Activated naive CD4-positive, alpha-beta T cell treated with anti-CD3 and anti-CD28 coated beads, Interleukin-2, amount 50 U/mL, for 24 hours (primary cell): Measurements from ENCODE around the gene HSPG2.
"Not testable (repeated sequence)": the region's sequence is repeated elsewhere in the genome, so short reads cannot be mapped to it uniquely, and the experiment has no call there.

Source experiments
- H3K27ac Mint-ChIP-seq: one replicate; pipeline ENCODE4 v1.8.0; 2021; ENCODE audit warnings: mild to moderate bottlenecking, mixed read lengths
- H3K27me3 Mint-ChIP-seq: one replicate; pipeline ENCODE4 v1.8.0; 2021; ENCODE audit warnings: mixed read lengths
- H3K36me3 Mint-ChIP-seq: one replicate; pipeline ENCODE4 v1.8.0; 2021; ENCODE audit warnings: mixed read lengths
- H3K4me1 Mint-ChIP-seq: one replicate; pipeline ENCODE4 v1.8.0; 2021; ENCODE audit warnings: mixed read lengths
- H3K4me3 Mint-ChIP-seq: one replicate; pipeline ENCODE4 v1.8.0; 2021; ENCODE audit warnings: mild to moderate bottlenecking, mixed read lengths
- H3K9me3 Mint-ChIP-seq: one replicate; pipeline ENCODE4 v1.8.0; 2021; ENCODE audit warnings: mixed read lengths

HSPG2 gene

DNA sequence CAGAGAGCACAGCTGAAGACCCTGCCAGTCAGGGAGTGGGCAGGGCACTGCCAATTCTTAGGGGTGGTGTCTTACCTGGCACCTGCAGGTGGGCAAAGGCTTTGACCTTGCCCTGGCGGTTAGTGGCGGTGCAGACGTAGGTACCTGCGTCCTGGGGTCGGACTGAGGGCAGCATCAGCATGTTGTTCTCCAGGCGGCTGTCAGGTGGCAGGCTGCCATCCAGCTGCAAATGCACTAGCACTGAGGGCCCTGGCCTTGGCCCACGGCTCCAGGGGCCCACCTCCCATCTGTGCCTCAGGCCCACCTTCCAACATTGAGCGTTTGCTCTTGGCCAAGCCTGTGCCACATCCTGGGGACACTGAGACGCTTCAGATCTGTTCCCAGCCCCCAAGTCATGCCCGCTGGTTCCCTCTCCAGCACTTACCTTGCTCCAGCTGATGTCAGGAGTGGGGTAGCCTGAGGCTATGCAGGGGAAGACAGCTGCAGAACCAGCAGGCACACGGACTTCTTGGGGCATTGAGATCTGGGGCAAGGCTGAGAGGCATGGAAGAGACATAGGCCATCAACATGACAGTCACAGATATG is 103.6 kb downstream of the HSPG2 start:
- no peak overlapping the region for H3K27ac Mint-ChIP-seq
- H3K4me1 Mint-ChIP-seq, result no peaks in the 10 kb centered on the region
- no peak overlapping the region for H3K4me3 Mint-ChIP-seq
- peaks cover 17% of the 10 kb centered on the region for H3K36me3 Mint-ChIP-seq
- H3K9me3 Mint-ChIP-seq, result no peaks in the 10 kb centered on the region
- H3K27me3 Mint-ChIP-seq, result no peaks in the 10 kb centered on the region

DNA sequence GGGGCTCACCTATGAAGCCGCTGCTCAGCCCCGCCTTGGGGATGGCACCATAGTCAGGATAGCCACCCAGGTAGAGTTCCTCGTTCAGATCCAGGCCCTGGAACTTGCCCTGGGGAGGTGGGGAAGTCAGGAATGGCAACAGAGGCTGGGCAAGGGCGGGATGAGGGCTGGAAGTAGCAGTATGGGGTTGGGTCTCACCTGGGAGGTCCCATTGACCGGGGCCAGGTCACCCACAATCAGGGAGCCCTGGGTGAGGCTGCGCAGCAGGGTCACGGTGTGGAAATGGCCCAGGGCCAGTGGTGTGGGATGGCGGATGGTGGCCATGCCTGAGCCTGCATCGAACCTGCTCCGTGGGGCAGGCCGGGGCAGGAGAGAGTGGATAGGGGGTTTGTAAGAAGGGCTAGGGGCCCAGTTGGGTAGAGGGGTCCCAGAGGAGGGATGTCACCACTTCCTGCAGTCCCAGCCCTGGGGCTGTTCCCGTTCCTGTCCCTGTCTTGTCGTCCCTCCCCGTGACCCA is 105.6 kb downstream of the HSPG2 start:
- H3K9me3 Mint-ChIP-seq, result no peaks in the 10 kb centered on the region
- H3K27me3 Mint-ChIP-seq, result no peaks in the 10 kb centered on the region
- no peak overlapping the region for H3K27ac Mint-ChIP-seq
- H3K4me1 Mint-ChIP-seq, result no peaks in the 10 kb centered on the region
- no peak overlapping the region for H3K4me3 Mint-ChIP-seq
- H3K36me3 Mint-ChIP-seq, result peaks cover 17% of the 10 kb centered on the region

DNA sequence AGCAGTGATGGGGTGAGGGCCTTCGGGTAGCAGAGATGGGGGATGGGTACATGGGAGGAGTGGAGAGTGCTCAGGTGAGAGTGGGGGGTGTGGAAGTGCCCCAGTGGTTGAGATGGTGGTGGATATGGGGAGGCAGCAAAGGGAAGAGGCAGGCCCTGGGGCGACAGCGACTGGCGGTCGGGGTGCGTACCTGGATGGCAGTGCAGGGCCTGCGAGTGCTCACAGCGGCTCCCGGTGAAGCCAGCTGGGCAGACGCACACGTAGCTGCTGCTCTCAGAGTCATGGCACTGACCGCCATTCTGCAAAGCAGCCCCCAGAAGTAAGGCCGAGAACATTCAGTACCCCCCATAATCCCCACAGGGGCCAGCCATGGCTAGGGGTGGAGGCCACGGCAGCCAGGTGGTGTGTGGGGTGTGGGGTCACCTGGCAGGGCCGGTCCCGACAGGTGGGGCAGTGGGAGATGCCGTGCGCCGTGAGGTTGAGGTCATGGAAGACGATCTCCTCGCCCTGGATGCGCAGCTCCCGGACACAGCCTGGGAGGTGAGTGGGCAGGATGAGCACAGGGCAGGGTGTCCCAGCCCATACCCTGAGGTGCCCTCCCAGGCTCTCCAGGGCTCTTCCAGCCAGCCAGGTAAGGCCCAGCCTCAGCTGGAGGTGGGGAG is 106.2 kb downstream of the HSPG2 start:
- peaks cover 17% of the 10 kb centered on the region for H3K36me3 Mint-ChIP-seq
- no peak overlapping the region for H3K27ac Mint-ChIP-seq
- no peak overlapping the region for H3K4me3 Mint-ChIP-seq
- H3K9me3 Mint-ChIP-seq, result no peaks in the 10 kb centered on the region
- H3K27me3 Mint-ChIP-seq, result no peaks in the 10 kb centered on the region
- no peaks in the 10 kb centered on the region for H3K4me1 Mint-ChIP-seq

DNA sequence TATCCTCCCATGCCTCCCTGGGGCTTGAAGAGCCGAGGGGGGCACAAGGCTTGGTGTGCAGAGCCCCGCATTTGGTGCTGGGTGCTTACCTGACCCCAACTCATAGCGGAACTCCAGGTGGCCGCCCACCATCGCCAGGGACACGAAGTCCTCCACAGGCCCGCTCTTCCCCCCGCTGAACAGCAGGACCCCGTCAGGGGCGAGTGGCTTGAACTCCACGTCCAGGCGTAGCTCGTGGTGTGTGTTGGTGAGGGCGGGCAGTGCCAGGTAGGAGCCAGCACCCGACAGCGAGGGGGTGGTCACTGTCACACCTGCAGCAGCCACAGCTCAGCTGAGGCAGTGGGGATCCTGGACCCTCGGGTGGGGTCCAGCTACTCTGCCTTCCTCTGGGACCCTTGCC is 107.8 kb downstream of the HSPG2 start:
- Mint-ChIP-seq H3K4me3 (no peak overlapping the region), H3K4me1 (no peaks in the 10 kb centered on the region), H3K27ac (no peak overlapping the region), H3K27me3 (no peaks in the 10 kb centered on the region), H3K36me3 (peaks cover 10% of the 10 kb centered on the region), H3K9me3 (no peaks in the 10 kb centered on the region)

DNA sequence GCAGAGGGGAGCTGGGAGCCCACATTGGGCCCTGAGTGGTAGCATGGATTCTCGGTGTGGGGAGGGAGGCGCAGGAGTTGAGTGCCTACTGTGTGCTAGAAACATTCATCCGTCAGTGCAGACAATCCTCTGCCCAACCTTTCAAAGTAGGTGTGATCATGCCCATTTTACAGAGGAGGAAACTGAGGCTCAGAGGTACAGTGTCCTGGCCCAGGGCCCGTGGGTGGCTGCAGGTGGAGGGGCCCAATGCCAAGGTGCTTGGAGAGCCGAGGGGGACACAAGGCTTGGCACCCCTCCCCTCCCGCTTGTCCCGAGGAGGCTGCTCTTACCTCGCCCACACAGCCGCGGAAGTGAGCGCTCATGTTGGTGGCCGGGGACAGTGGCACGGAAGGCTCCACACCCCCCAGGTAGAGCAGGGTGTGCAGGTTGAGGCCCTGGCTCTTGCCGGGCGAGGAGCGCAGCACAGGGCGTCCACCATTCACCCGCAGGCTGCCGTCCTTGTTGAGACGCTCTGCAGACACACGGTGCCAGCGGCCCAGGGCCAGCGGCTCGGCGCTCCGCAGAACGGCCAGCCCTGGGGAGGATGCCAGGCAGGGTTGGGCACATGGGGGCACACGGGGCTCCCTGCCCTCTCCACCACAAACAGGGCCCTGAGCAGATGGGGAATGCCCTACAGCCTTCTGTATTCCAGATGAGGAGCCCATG is 108.5 kb downstream of the HSPG2 start:
- Mint-ChIP-seq H3K4me3 (no peak overlapping the region), H3K27ac (no peak overlapping the region), H3K36me3 (peaks cover 6% of the 10 kb centered on the region), H3K4me1 (no peaks in the 10 kb centered on the region), H3K27me3 (no peaks in the 10 kb centered on the region), H3K9me3 (no peaks in the 10 kb centered on the region)

DNA sequence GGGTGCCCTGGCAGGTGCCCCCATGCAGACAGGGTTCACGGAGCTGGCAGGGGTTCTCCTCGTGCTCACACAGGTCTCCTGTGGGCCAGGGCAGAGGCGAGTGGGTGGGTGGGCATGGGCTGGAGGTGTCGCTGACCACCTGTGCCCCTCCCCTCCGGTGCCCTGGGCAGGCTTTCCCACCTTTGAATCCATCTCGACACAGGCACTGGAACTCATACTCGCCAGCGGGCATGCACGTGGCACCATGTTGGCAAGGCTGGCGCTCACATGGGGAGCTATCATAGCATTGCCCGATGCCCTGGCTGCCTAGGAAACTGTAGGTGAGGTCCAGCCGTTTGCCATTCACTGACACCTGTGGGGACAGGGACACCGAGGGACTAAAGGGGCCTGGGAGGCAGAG is 109.0 kb downstream of the HSPG2 start:
- Mint-ChIP-seq H3K36me3 (peaks cover 6% of the 10 kb centered on the region), H3K9me3 (no peaks in the 10 kb centered on the region), H3K4me1 (no peaks in the 10 kb centered on the region), H3K4me3 (no peak overlapping the region), H3K27ac (no peak overlapping the region), H3K27me3 (no peaks in the 10 kb centered on the region)

DNA sequence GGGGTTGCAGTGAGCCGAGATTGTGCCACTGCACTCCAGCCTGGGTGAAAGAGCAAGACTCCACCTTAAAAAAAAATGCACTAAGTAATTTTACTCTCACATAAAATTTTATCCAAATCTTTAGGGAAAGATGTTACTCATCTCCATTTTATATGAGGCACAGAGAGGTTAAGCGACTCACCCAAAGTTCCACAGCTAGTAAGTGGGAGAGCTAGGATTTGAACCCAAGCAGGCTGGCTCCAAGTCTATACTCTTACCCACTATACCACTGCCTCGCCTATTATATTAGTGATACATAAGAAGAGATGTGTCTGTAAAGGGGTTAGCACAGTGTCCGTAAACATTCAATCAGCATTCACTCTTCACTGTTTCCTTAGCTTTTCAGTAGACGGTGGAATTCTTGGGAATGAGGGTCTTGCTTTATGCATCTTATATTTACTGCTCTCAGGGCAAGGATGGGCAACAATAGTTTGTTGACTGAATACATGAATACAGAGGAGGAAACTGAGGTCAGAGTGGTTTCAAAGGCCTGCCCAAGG is 109.9 kb downstream of the HSPG2 start:
- H3K27ac Mint-ChIP-seq, result no peak overlapping the region
- H3K4me3 Mint-ChIP-seq, result no peak overlapping the region
- no peaks in the 10 kb centered on the region for H3K4me1 Mint-ChIP-seq
- H3K9me3 Mint-ChIP-seq, result no peaks in the 10 kb centered on the region
- H3K27me3 Mint-ChIP-seq, result no peaks in the 10 kb centered on the region
- H3K36me3 Mint-ChIP-seq, result peaks cover 3% of the 10 kb centered on the region

DNA sequence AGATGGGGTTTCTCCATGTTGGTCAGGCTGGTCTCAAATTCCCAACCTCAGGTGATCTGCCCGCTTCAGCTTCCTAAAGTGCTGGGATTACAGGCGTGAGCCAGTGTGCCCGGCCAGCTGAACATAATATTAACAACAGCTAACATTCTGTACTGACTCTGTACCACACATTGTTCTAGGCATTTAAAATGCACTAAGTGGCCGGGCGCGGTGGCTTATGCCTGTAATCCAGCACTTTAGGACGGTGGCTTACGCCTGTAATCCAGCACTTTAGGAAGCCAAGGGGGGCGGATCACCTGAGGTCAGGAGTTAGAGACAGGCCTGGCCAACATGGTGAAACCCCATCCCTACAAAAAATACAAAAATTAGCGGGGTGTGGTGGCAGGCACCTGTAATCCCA is 110.4 kb downstream of the HSPG2 start:
- not testable (repeated sequence) for H3K9me3 Mint-ChIP-seq, H3K36me3 Mint-ChIP-seq, H3K4me1 Mint-ChIP-seq, H3K27ac Mint-ChIP-seq, H3K27me3 Mint-ChIP-seq, H3K4me3 Mint-ChIP-seq

DNA sequence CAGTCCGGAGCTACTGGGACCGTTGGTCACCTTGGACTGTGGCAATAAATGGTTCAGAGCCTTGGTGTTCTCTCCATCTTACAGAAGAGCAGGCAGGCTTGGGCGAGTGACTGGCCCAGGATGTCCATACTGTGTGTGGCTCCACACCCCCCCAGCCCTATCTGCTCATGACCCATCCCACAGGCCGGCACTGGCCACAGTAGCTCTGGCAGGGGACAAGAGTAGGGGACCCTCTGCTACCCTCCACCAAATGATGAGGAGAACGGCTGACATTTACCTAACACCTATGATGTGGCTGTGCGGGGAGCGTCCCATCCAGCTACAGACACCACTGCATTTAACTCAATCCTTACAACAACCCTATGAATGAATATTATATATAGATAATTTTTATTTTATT is 111.7 kb downstream of the HSPG2 start:
- H3K27ac Mint-ChIP-seq, result no peak overlapping the region
- H3K4me3 Mint-ChIP-seq, result no peak overlapping the region
- no peaks in the 10 kb centered on the region for H3K9me3 Mint-ChIP-seq
- no peaks in the 10 kb centered on the region for H3K27me3 Mint-ChIP-seq
- H3K36me3 Mint-ChIP-seq, result no peaks in the 10 kb centered on the region
- H3K4me1 Mint-ChIP-seq, result no peaks in the 10 kb centered on the region

DNA sequence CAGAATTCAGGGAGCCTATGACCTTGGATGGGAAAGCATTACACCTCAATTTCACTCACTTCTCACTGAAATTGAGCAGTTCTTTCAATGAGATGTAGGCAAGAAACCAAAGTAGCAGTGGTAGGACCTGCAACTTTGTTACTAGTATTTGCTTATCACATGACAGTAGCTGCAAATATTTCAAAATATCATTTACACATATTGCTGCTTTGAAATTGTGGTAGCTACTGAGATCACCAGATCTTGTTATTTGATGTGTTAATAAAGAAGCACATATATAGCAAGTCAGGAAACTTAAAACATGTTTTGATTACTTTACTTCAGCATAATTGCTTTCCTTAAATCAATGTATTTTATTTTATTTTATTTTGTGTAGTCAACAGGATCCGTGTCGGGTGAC is 112.2 kb downstream of the HSPG2 start:
- Mint-ChIP-seq H3K36me3 (no peaks in the 10 kb centered on the region), H3K9me3 (no peaks in the 10 kb centered on the region), H3K4me1 (no peaks in the 10 kb centered on the region), H3K27ac (no peak overlapping the region), H3K4me3 (no peak overlapping the region), H3K27me3 (no peaks in the 10 kb centered on the region)

DNA sequence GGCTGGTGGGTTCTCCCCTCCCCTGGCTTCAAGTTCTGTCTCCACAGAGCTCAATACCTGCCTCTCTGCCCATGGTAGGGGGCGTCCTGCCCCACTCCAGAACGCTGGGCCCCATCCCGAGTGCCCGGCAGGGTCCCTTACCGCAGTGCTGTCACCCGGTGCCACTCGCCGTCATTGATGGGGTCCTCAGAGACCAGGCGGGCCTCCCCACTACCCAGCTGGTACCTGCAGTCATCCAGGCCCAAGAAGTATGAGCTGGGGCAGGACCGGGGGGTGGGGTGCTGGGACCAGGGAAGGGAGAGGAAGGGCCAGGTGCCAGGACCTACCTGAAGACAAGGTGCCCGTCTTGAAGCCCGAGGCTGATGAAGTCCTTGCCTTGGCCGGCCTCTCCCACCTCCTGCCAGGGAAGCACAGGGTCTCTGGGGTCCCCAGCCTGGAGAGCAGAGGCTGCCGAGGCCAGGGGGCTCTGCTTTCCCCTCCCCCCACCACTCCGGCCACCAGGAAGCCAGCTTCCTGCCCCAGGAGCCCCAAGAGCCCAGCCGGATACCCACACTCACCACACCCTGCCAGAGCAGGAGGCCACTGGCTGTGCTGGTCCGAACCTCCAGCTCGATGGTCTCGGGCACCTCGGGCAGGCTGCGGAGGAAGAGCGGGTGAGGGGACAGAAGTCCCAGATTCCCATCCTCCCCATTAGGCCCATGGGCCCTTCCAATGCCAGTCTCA is 113.0 kb downstream of the HSPG2 start:
- Mint-ChIP-seq H3K4me1 (no peaks in the 10 kb centered on the region), H3K4me3 (no peak overlapping the region), H3K27me3 (no peaks in the 10 kb centered on the region), H3K36me3 (no peaks in the 10 kb centered on the region), H3K9me3 (no peaks in the 10 kb centered on the region), H3K27ac (no peak overlapping the region)

DNA sequence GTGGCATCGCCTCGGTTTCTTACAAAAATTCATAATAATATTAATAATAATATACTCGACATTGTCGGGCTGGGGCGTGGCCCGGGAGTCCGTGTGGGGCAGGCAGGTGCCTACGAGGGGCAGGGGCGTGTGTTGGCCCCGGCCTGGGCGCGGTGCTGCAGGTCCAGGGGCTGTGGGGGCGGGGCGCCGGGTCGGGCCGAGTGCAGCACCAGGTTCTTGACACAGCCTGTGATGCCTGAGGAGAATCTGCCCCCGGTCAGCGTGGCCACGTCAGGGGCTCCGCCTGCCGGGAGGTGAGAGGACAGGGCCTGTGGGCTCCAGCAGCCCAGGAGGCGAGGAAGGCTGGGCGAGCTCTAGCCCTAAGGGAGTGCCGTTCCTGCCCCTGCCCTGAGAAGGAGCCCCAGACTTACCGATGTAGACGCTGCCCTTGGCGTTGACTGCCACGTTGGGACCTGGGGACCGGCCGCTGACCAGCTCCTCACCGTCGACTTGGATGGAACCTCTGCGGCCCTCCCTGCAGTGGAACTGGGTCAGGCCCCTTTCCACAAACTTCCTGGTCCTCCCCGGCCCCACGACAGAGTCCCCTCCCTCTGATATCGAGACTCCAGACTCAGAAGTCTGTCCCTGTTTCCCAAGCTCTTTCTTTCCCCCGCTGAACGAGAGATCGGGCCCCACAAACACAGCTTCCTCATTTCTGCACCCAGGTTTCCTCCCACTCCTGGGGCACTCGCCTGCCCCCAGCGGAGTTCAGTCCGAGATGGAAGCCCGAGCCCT is 113.7 kb downstream of the HSPG2 start:
- Mint-ChIP-seq H3K36me3 (no peaks in the 10 kb centered on the region), H3K27me3 (no peaks in the 10 kb centered on the region), H3K9me3 (no peaks in the 10 kb centered on the region), H3K4me1 (peaks cover 3% of the 10 kb centered on the region), H3K27ac (no peak overlapping the region), H3K4me3 (no peak overlapping the region)

DNA sequence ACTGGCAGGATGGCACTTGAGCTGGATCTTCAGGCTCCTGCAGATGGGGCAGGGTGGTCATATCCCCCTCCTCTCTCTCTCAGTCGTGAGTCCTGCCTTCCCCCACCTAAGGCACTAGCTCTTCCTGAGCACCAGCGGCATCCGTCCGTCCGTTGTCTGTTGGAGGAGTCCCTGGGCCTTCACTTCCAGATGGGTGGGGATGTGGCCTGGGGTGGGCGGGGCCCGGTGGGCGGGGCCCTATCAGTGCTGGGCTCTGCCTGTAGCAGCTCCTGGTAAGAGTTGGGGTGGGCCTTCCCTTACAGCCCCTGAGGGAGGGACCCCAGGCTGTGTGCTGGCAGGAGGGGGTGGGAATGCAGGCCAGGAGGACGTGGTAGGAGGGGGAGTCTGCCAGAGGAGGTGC is 114.8 kb downstream of the HSPG2 start:
- no peaks in the 10 kb centered on the region for H3K9me3 Mint-ChIP-seq
- no peaks in the 10 kb centered on the region for H3K27me3 Mint-ChIP-seq
- H3K4me1 Mint-ChIP-seq, result peaks cover 4% of the 10 kb centered on the region
- H3K27ac Mint-ChIP-seq, result no peak overlapping the region
- no peaks in the 10 kb centered on the region for H3K36me3 Mint-ChIP-seq
- no peak overlapping the region for H3K4me3 Mint-ChIP-seq

DNA sequence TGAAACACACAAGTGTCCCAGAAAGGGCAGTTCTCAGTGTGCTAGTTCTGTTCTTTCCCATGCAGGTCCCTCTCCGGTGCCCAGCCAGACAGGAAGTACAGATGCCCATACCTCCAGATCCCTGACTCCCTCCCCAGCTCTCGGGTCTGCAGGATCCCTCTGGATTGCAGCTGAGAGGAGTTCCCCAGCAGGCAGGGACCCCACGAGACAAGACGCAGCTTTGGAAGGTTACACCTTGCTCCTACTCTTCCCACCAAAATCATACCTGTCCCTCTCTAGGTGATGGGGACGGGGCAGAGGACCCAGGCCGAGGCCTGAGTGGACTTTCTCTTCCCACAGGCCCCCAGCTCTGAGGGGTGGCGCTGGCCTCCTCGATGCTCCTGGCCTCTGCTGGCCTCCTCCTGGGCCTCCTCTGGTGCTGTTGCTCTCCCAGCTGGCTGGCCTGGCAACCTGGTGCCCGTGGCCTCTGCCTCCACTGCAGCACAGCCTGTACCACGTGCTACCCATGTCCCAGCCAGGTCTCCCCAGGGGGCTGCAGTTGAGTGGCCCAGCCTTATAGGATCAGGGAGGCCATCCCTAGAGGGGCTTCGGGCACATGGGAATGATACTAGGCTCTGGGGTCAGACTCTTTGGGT is 115.6 kb downstream of the HSPG2 start:
- no peaks in the 10 kb centered on the region for H3K9me3 Mint-ChIP-seq
- no peaks in the 10 kb centered on the region for H3K36me3 Mint-ChIP-seq
- H3K4me3 Mint-ChIP-seq, result no peak overlapping the region
- no peak overlapping the region for H3K27ac Mint-ChIP-seq
- no peaks in the 10 kb centered on the region for H3K27me3 Mint-ChIP-seq
- peaks cover 4% of the 10 kb centered on the region for H3K4me1 Mint-ChIP-seq
